Mammary epithelial cell (primary cell): ENCODE results near the gene MBP.

Experiments used
- EZH2 ChIP-seq: IDR thresholded peaks from 2 replicates; pipeline ENCODE4 v1.6.1; 2012; ENCODE audit warnings: low read length, inconsistent platforms, borderline replicate concordance
- TF ChIP-seq, protein P1 (sequence below), 2 donors: IDR thresholded peaks in 1 of 2; conservative IDR thresholded peaks in 1 of 2; 2 replicates each; pipeline ENCODE4 v1.5.1; 2011 to 2012; ENCODE audit warnings: inconsistent platforms in 2 of 2, low read length in 2 of 2, mild to moderate bottlenecking in 2 of 2, control low read depth in 1 of 2, low read depth in 1 of 2; ENCODE audit not compliant: insufficient read depth in 1 of 2; ENCODE audit errors: extremely low read depth in 1 of 2

DNA sequence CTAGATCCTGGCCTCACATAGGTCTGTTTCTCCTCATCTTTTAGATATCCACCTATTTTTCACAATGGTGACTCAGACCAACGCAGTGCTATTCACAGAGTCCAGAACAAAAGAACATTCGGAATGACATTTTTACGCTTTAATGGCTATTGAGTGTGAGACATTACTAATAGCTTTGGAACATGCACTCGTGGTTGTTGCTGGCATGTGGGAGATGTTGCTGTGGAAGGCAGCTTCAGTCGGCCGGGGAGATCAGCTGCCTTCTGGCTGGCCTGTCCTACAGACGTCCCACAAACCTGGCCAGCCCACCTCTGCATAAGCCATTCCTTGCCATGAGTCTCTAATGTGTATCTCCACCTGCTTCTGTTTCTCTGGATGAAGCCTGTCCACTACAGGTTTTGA lies 3.4 kb downstream of the MBP start:
- TF ChIP-seq, protein P1, sequence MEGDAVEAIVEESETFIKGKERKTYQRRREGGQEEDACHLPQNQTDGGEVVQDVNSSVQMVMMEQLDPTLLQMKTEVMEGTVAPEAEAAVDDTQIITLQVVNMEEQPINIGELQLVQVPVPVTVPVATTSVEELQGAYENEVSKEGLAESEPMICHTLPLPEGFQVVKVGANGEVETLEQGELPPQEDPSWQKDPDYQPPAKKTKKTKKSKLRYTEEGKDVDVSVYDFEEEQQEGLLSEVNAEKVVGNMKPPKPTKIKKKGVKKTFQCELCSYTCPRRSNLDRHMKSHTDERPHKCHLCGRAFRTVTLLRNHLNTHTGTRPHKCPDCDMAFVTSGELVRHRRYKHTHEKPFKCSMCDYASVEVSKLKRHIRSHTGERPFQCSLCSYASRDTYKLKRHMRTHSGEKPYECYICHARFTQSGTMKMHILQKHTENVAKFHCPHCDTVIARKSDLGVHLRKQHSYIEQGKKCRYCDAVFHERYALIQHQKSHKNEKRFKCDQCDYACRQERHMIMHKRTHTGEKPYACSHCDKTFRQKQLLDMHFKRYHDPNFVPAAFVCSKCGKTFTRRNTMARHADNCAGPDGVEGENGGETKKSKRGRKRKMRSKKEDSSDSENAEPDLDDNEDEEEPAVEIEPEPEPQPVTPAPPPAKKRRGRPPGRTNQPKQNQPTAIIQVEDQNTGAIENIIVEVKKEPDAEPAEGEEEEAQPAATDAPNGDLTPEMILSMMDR (conservative IDR thresholded peaks at IDR 0.05 in 1 of 2, IDR thresholded peaks at IDR 0.05 in 1 of 2; ENCODE audit: extremely low read depth in 1 of 2, insufficient read depth in 1 of 2, low read depth in 1 of 2, low read length in 2 of 2) = no peak
- no peak for TF ChIP-seq EZH2
